SU-DHL-6 (cell line): Measurements from ENCODE around the gene GIPC2.

Source experiments
- EZH2phosphoT487 ChIP-seq: fragments of 200-600 bp; sonication (generic), shearing (Covaris generic); conservative IDR thresholded peaks from 2 replicates; pipeline ENCODE4 v1.6.1; 2018; ENCODE audit warnings: mild to moderate bottlenecking, antibody characterized with exemption, low read length, moderate library complexity, mixed read lengths
- TF ChIP-seq, protein P1 (sequence below): fragments of 200-600 bp; sonication (generic); IDR thresholded peaks from one replicate; pipeline ENCODE4 v1.5.1; 2017; ENCODE audit warnings: antibody characterized with exemption, mild to moderate bottlenecking, low read length, moderate library complexity; ENCODE audit not compliant: insufficient read depth, poor library complexity, severe bottlenecking

DNA sequence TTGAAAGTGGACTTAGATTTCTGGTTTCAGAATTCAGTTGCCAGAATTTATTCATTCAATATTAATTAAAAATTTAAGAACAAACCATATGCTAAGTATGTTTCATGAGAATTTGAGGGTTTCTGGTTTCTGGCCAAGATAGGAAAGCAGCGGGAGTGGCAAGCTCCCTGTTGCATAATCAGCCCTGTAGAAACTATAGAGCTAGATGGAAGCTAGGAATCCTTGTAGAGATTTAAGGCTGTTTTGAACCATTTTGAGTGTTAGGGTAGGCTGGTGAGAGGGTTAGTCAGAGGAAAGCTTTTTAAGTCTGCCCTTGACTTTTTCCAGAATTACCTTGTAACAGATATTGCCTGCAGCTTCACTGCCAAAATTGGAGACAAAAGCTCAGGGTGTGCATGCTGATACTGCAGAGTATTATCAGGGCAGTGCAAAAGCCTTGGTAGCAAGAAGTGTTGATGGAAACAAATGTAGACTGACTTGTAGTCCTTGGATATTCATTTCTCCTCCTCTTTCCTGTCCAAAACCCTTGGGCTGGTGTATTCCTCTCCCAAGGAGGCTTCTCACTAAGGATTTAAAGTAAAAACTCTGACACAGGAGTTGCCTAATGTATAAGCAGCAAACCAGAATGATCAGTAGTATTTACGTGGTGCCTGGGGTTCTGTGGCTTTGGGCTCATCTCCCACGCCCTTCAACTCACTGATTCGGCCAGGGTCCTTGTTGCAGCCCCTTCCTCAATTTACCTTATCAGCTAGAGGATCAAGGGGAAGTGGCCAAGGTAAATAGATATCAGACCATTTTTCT, 12.6 kb upstream of the GIPC2 start:
- TF ChIP-seq, protein P1, sequence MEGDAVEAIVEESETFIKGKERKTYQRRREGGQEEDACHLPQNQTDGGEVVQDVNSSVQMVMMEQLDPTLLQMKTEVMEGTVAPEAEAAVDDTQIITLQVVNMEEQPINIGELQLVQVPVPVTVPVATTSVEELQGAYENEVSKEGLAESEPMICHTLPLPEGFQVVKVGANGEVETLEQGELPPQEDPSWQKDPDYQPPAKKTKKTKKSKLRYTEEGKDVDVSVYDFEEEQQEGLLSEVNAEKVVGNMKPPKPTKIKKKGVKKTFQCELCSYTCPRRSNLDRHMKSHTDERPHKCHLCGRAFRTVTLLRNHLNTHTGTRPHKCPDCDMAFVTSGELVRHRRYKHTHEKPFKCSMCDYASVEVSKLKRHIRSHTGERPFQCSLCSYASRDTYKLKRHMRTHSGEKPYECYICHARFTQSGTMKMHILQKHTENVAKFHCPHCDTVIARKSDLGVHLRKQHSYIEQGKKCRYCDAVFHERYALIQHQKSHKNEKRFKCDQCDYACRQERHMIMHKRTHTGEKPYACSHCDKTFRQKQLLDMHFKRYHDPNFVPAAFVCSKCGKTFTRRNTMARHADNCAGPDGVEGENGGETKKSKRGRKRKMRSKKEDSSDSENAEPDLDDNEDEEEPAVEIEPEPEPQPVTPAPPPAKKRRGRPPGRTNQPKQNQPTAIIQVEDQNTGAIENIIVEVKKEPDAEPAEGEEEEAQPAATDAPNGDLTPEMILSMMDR = no peak
- TF ChIP-seq EZH2phosphoT487 = no peak
